B cell (primary cell): ENCODE results near the gene ZNF528.

Experiments
- EZH2 ChIP-seq: IDR thresholded peaks from 2 replicates; pipeline ENCODE4 v1.6.1; 2012; ENCODE audit warnings: borderline replicate concordance, low read depth, mild to moderate bottlenecking, moderate library complexity, low read length; ENCODE audit not compliant: insufficient read depth, poor library complexity, severe bottlenecking
- TF ChIP-seq, protein P1 (sequence below): fragments of 200-600 bp; IDR thresholded peaks from one replicate; pipeline ENCODE4 v1.8.0; 2022; ENCODE audit warnings: antibody characterized with exemption, mild to moderate bottlenecking

DNA sequence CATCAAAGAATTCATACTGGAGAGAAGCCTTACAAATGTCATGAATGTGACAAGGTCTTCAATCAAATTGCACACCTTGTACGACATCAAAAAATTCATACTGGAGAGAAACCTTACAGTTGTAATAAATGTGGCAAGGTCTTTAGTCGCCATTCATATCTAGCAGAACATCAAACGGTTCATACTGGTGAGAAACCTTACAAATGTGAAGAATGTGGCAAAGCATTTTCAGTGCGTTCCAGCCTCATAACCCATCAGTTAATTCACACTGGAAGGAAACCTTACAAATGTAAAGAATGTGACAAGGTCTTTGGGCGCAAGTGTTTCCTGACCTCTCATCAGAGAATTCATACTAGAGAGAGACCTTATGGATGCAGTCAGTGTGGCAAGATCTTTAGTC is 18.1 kb downstream of the ZNF528 start:
- TF ChIP-seq, protein P1, sequence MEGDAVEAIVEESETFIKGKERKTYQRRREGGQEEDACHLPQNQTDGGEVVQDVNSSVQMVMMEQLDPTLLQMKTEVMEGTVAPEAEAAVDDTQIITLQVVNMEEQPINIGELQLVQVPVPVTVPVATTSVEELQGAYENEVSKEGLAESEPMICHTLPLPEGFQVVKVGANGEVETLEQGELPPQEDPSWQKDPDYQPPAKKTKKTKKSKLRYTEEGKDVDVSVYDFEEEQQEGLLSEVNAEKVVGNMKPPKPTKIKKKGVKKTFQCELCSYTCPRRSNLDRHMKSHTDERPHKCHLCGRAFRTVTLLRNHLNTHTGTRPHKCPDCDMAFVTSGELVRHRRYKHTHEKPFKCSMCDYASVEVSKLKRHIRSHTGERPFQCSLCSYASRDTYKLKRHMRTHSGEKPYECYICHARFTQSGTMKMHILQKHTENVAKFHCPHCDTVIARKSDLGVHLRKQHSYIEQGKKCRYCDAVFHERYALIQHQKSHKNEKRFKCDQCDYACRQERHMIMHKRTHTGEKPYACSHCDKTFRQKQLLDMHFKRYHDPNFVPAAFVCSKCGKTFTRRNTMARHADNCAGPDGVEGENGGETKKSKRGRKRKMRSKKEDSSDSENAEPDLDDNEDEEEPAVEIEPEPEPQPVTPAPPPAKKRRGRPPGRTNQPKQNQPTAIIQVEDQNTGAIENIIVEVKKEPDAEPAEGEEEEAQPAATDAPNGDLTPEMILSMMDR = no peak
- no peak for TF ChIP-seq EZH2
